Peyer's patch (tissue), 4 donors: Measurements from ENCODE around the gene MLPH.

Experiments used
- CTCF ChIP-seq, 6 experiments: fragments of 450-650 bp in 4 of 6; fragments of 200-600 bp in 2 of 6; sonication (generic) in 1 of 6; IDR thresholded peaks; one replicate each; pipeline ENCODE4 v1.5.1; 2017 to 2019; ENCODE audit warnings: antibody characterized with exemption in 6 of 6, mild to moderate bottlenecking in 3 of 6, moderate library complexity in 1 of 6
- POLR2A ChIP-seq, 2 donors: fragments of 450-650 bp; IDR thresholded peaks; one replicate each; pipeline ENCODE4 v1.5.1; 2017; ENCODE audit warnings: antibody characterized with exemption in 2 of 2, mild to moderate bottlenecking in 2 of 2, moderate library complexity in 2 of 2

- TF ChIP-seq CTCF (IDR thresholded peaks at IDR 0.05) (no peak), POLR2A (IDR thresholded peaks at IDR 0.05) (no peak)
Observed at GRCh38 chr2:237451643-237452469, 35.2 kb upstream of the MLPH start.
